GM12874 (cell line): ENCODE measurements around the gene ACACA.

Experiments used
- CTCF ChIP-seq: IDR thresholded peaks from 2 replicates; pipeline ENCODE4 v1.5.1; 2011; ENCODE audit warnings: low read depth, mild to moderate bottlenecking, control low read depth, low read length, moderate library complexity; ENCODE audit not compliant: insufficient read depth

Gene ACACA

GRCh38 chr17:37389160-37389559 is 17.5 kb downstream of the ACACA start:
- TF ChIP-seq CTCF, result no peak

- no peak for TF ChIP-seq CTCF
These were observed 18.4 kb downstream of the ACACA start for GRCh38 chr17:37388266-37388665.

- TF ChIP-seq CTCF, result no peak
These were observed 20.2 kb downstream of the ACACA start for GRCh38 chr17:37386462-37386861.

GRCh38 chr17:37385474-37385990 is 21.1 kb downstream of the ACACA start:
- TF ChIP-seq CTCF, result no peak

- no peak for TF ChIP-seq CTCF
These were observed 22.0 kb downstream of the ACACA start for GRCh38 chr17:37384560-37385149.

- no peak for TF ChIP-seq CTCF
These were observed 24.6 kb downstream of the ACACA start for GRCh38 chr17:37382056-37382455.

GRCh38 chr17:37375706-37376105 is 30.9 kb downstream of the ACACA start, which contains the start of gene C17orf78:
C17orf78 (plus strand) TSS chr17:37375985; CDS start chr17:37376093, 108 bp downstream.
- no peak for TF ChIP-seq CTCF
